NB4 (cell line): Measurements from ENCODE around the gene DEFB126.

ENCODE experiments used
- CTCF ChIP-seq: IDR thresholded peaks from one replicate; pipeline ENCODE4 v1.5.1; 2012; ENCODE audit warnings: low read depth, low read length
- POLR2A ChIP-seq: IDR thresholded peaks from 2 replicates; pipeline ENCODE4 v1.6.1; 2011; ENCODE audit warnings: mild to moderate bottlenecking; ENCODE audit not compliant: insufficient read length; ENCODE audit errors: extremely low read depth

GRCh38 chr20:137668-138490 is 4.5 kb upstream of the DEFB126 start:
- TF ChIP-seq CTCF (peak; percentile 61), POLR2A (no peak)
